A673 (cell line): ENCODE measurements around the gene AP3S1.

Source experiments
- CTCF ChIP-seq: fragments of 300-800, 200-600 bp; sonication (generic); conservative IDR thresholded peaks from 2 replicates; pipeline ENCODE4 v1.5.1; 2017; ENCODE audit warnings: low read depth, mild to moderate bottlenecking, antibody characterized with exemption, low read length, moderate library complexity, mixed read lengths
- EZH2 ChIP-seq: fragments of 200-600 bp; sonication (generic); IDR thresholded peaks from 2 replicates; pipeline ENCODE4 v1.6.1; 2017; ENCODE audit warnings: borderline replicate concordance, low read depth, mild to moderate bottlenecking, mixed read lengths, antibody characterized with exemption, low read length; ENCODE audit not compliant: poor library complexity, severe bottlenecking

GRCh38 chr5:115962239-115962564, 120.5 kb downstream of the AP3S1 start, which contains the start of gene LVRN:
- TF ChIP-seq CTCF (no peak), EZH2 (no peak)
